ENCODE measurements around the gene CDKAL1. TPM values are rescaled to one million over a fixed set of nuclear protein-coding genes. Genes with fewer than 3 reads are reported as not detected.

CDKAL1 gene
- total and polyA plus RNA-seq, 10 of the 15 experiments (the other 5 are each of a cell fraction or from before 2014, with no cell fraction given) = 10.7 to 26.9 (median 17.3) TPM

GRCh38 chr6:21098744-21099143 is 564.5 kb downstream of the CDKAL1 start:
- H3K4me1 ChIP-seq (ENCODE audit: control insufficient read depth, insufficient read depth, low read length) = peaks cover 6% of the 10 kb centered on the region; the same call in 1 of the 2 replicates
- H3K9ac ChIP-seq (ENCODE audit: control insufficient read depth, insufficient read depth, low read length) = no peak overlapping the region
- FAIRE-seq (no peak), DNase-seq (ENCODE audit: low read depth, low spot score) (no peak), ATAC-seq (no peak)
- TF ChIP-seq PML (IDR thresholded peaks at IDR 0.05; ENCODE audit: low read length) (no peak), E2F8 (IDR thresholded peaks at IDR 0.05; ENCODE audit: low read depth, partially characterized antibody) (no peak), ZZZ3 (IDR thresholded peaks at IDR 0.05; ENCODE audit: control insufficient read depth, insufficient read length, low read depth) (no peak), CEBPZ (IDR thresholded peaks at IDR 0.05; ENCODE audit: low read depth, low read length) (no peak), CHD2 (IDR thresholded peaks at IDR 0.05; ENCODE audit: borderline replicate concordance, low read depth, low read length) (no peak), RUNX3 (IDR thresholded peaks at IDR 0.05; ENCODE audit: low read length) (no peak), KDM1A (IDR thresholded peaks at IDR 0.05; ENCODE audit: borderline replicate concordance) (no peak), EP300 (IDR thresholded peaks at IDR 0.05; ENCODE audit: borderline replicate concordance in 1 of 2, control insufficient read depth in 1 of 2, low read depth in 2 of 2, low read length in 2 of 2) (no peak), ZBED1 (IDR thresholded peaks at IDR 0.05; ENCODE audit: borderline replicate concordance) (no peak), CREB1 (IDR thresholded peaks at IDR 0.05; ENCODE audit: low read depth) (no peak), NFYA (IDR thresholded peaks at IDR 0.05; ENCODE audit: borderline replicate concordance, low read depth, low read length) (no peak), FOS (IDR thresholded peaks at IDR 0.05; ENCODE audit: borderline replicate concordance, extremely low read depth, insufficient read length) (no peak)
- H3K36me3 ChIP-seq (ENCODE audit: control insufficient read depth in 2 of 2, insufficient read depth in 2 of 2, low read length in 1 of 2) = no peaks in the 10 kb centered on the region
- SMC1A ChIA-PET (ENCODE audit: uncharacterized antibody, unreplicated experiment) = no interaction called here
- no peaks in the 10 kb centered on the region for H4K20me1 ChIP-seq (ENCODE audit: control insufficient read depth, insufficient read depth)
- no peak overlapping the region for H3K27ac ChIP-seq (ENCODE audit: control insufficient read depth, insufficient read depth)
- 96% methylated on average over 1 of the region's 1 CpG for WGBS (ENCODE audit: insufficient coverage, insufficient replicate concordance, low lambda C conversion rate, missing lambda C conversion rate)
- no TSS peak for BruUV-seq (replicated peaks)
- CTCF ChIA-PET = no interaction called here
- H3K79me2 ChIP-seq (ENCODE audit: control insufficient read depth, insufficient read depth, low read length) = no peaks in the 10 kb centered on the region
- H3K9me3 ChIP-seq (replicated peaks; ENCODE audit: control insufficient read depth, insufficient read depth, low read length) = no peaks in the 10 kb centered on the region; the same call in 2 of the 3 replicates
- in situ Hi-C loops (cut with MboI) = no loop called here
- POLR2A ChIA-PET = no interaction called here
- no peaks in the 10 kb centered on the region for H3K27me3 ChIP-seq (replicated peaks in 1 of 2; ENCODE audit: control insufficient read depth in 2 of 2, insufficient read depth in 2 of 2, low read length in 1 of 2)
- H3K4me3 ChIP-seq = no peak overlapping the region
- RAD21 ChIA-PET (ENCODE audit: unreplicated experiment) = interaction anchor here (0.5 kb wide), 1 partner anchor 111 kb away, joined by 3 read pairs; no protein-coding TSS in a partner anchor
- intact Hi-C loops (cut with micrococcal nuclease; ENCODE audit: unreplicated experiment) = no loop called here
- H3K4me2 ChIP-seq (ENCODE audit: control insufficient read depth, insufficient read depth) = no peak overlapping the region
- no peak overlapping the region for H2AFZ ChIP-seq (ENCODE audit: control insufficient read depth, low read depth, low read length)
